ENCODE data around the gene MBOAT2. TPM values are rescaled to one million over a fixed set of nuclear protein-coding genes. Genes with fewer than 3 reads are reported as not detected.
"Not testable (repeated sequence)": the region's sequence is repeated elsewhere in the genome, so short reads cannot be mapped to it uniquely, and the experiment has no call there.

MBOAT2 gene
- total RNA-seq, 1 donor from 2014 or later: 40.3 TPM

GRCh38 chr2:8895087-8895912 lies 108.2 kb downstream of the MBOAT2 start:
- DNase-seq: not testable (repeated sequence)

- DNase-seq: no peak
Observed at GRCh38 chr2:8893978-8894820, 109.3 kb downstream of the MBOAT2 start.

- no peak for DNase-seq
Observed at GRCh38 chr2:8893474-8893873, 110.0 kb downstream of the MBOAT2 start.

GRCh38 chr2:8892111-8892510 lies 111.4 kb downstream of the MBOAT2 start:
- DNase-seq: no peak

- DNase-seq: no peak
Observed at GRCh38 chr2:8889978-8890377, 113.5 kb downstream of the MBOAT2 start.

- no peak for DNase-seq
Observed at GRCh38 chr2:8888963-8889362, 114.5 kb downstream of the MBOAT2 start.

GRCh38 chr2:8886876-8887275 lies 116.6 kb downstream of the MBOAT2 start:
- no peak for DNase-seq

GRCh38 chr2:8886202-8886518 lies 117.3 kb downstream of the MBOAT2 start:
- no peak for DNase-seq

GRCh38 chr2:8885449-8886201 lies 117.9 kb downstream of the MBOAT2 start:
- no peak for DNase-seq

- DNase-seq: no peak
Observed at GRCh38 chr2:8884812-8885211, 118.7 kb downstream of the MBOAT2 start.

- no peak for DNase-seq
Observed at GRCh38 chr2:8882094-8882493, 121.4 kb downstream of the MBOAT2 start.

GRCh38 chr2:8877894-8878293 lies 125.6 kb downstream of the MBOAT2 start:
- no peak for DNase-seq

- DNase-seq: no peak
Observed at GRCh38 chr2:8877332-8877731, 126.2 kb downstream of the MBOAT2 start.

- no peak for DNase-seq
Observed at GRCh38 chr2:8876628-8877027, 126.9 kb downstream of the MBOAT2 start.

- DNase-seq: peak; percentile 31
Observed at GRCh38 chr2:8872821-8873432, 130.6 kb downstream of the MBOAT2 start.

GRCh38 chr2:8870441-8870840 lies 133.0 kb downstream of the MBOAT2 start:
- DNase-seq: no peak

GRCh38 chr2:8867363-8867762 lies 136.1 kb downstream of the MBOAT2 start:
- DNase-seq: no peak

GRCh38 chr2:8863331-8863953 lies 140.0 kb downstream of the MBOAT2 start:
- no peak for DNase-seq

- no peak for DNase-seq
Observed at GRCh38 chr2:8862230-8862629, 141.3 kb downstream of the MBOAT2 start.

- DNase-seq: no peak
Observed at GRCh38 chr2:8861797-8862196, 141.7 kb downstream of the MBOAT2 start.

- DNase-seq: no peak
Observed at GRCh38 chr2:8860239-8860638, 143.2 kb downstream of the MBOAT2 start.

GRCh38 chr2:8858910-8859309 lies 144.6 kb downstream of the MBOAT2 start:
- no peak for DNase-seq

Data from skin of body (tissue), 2 donors.